T-helper 2 cell (primary cell): ENCODE measurements around the gene ADGRG2.
"Not testable (repeated sequence)": the region's sequence is repeated elsewhere in the genome, so short reads cannot be mapped to it uniquely, and the experiment has no call there.

Experiments used
- DNase-seq, 5 experiments: peaks; one replicate each; pipeline versions ENCODE4 v3.0.0 to v3.0.0-alpha.2; 2012 to 2022

Gene ADGRG2

DNA sequence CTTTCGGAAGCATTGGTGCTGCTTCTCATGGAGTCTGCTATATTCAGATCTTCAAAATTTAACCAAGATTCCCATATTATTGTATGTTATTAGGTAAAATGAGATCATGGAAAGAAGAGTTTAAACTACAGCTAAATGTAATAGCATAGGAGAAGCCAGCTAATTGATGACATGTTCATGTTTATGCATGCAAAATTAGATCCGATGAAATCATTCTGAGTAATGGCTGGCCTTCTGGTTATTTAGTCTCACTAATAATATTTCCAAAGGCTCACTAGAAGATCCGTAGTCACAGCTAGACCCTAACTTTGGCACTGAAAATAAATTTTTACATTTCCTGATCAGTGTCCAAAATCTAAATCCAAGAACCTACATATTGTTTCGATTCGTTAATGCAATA is 118.5 kb downstream of the ADGRG2 start:
- DNase-seq, result no peak

DNA sequence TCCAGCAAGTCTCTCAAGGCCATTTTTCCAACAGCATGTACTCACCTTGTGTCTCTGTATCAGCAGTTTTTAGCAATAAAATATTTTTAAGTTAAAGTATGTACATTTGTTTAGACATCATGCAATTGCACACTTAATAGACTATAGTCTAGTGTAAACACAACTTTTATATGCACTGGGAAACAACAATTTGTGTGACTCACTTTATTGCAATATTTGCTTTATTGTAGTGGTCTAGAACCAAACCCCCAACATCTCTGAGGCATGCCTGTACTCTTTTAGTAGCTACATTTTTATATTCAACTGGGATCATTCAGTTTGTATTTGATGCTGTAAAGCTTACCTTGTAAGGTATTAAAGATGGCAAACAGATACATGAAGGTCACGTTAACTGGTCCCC is 123.6 kb downstream of the ADGRG2 start:
- no peak for DNase-seq

- DNase-seq, result no peak
These were observed 124.4 kb downstream of the ADGRG2 start for GRCh38 chrX:18997916-18998315.

DNA sequence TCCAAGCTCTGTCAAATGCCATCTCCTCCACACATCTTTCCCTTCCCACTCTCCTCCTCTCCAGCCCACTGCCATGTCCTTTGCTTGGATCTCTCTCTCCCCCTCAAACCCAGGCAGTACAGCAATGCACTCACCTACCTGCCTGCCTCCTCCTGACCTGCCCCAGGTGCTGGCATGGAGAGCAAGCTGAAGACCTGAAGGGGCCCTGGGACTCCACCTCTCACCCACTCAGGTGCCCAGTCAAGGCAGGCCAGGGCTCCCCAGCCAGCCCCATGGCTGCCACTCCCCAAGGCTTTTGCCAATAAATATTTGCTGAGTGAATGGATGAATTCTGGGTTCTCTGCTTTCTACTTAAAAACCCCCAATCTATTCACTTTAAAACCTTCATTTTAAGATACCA is 125.7 kb downstream of the ADGRG2 start:
- no peak for DNase-seq

DNA sequence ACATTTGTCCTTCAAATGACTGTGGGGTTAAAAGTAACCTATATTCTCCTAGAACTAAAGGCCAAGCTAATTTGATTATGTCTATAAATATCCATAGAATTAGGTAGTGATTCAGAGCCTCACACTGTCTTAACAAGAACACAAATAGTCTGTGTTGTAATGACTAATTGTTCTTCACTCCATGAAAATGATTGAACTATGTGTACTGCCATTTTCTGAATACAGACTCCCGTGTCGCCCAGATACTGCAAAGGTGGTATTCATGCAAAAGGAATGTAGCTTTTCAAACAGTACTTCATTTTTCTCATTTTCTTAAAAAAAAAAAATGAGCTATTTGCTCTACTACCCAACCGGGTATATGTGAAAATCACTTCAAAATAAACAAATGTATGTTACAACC is 127.0 kb downstream of the ADGRG2 start:
- DNase-seq, result no peak

DNA sequence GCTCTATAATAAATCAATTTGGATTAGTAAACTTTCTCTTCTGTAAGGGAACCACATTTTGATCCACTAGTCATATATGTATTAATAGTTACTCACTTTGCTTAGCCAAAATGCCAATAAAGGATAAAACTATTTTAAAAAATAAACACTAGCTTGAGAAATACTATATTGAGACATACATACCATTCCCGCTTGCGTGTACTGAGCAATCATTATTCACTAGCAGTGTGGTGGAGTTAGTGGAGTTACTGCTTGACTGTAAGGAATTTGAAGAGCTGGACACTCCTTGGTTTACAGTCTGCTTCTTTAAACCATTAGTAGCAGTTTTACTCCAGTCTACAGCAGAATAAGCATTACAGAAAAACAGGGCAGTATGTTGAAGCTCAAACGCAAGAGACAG is 127.6 kb downstream of the ADGRG2 start:
- no peak for DNase-seq

GRCh38 chrX:18992829-18993228 is 129.4 kb downstream of the ADGRG2 start:
- no peak for DNase-seq

GRCh38 chrX:18985186-18985435 is 137.2 kb downstream of the ADGRG2 start:
- DNase-seq, result no peak

DNA sequence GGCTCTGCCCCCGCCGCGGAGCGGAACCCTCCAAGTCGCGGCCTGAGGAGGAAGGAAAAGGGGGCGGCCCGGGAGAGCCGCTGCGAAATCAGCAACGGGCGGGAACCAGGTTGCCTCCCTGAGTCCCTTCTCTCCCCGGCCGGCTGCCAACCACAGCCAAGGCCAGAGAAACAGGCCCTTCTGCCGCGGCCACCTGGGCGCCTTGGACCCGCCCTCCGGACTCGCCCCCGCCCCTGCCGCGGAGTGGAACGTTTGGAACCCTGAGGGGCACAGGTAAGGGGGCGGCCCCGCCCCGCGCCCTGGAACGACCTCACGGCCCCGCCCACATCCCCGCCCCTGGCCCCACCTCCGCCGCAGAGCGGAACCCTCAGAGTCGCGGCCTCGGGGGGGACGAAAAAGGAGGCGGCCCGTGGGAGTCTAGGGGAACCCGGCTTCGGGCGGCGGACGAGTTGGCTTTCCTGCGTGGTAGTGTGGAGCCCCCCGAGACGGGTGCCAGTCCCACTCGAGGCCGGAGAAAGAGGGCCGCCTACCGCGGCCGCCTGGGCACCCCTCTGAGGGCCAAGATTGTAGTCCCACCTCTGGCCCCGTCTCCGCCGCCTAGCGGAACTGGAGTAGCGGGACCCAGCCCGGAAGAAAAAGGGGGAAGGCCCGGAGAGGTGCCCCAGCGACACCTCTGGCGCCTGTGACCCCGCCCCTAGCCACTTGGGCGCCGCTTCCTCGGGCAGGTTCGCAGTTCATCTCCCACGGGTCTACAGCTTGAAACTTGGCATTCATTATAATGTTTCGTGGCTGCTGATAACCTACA is 137.7 kb downstream of the ADGRG2 start:
- peak; percentile 76 to 90 (median 78) for DNase-seq

GRCh38 chrX:18983666-18984380 is 138.4 kb downstream of the ADGRG2 start, which contains the start of gene PHKA2:
PHKA2 (minus strand) TSS chrX:18984114; CDS start chrX:18983932, 182 bp downstream.
- DNase-seq, result peak; percentile 3 to 53 (median 25)

- no peak for DNase-seq
These were observed 141.0 kb downstream of the ADGRG2 start for GRCh38 chrX:18981124-18981807.

- not testable (repeated sequence) for DNase-seq
These were observed 142.0 kb downstream of the ADGRG2 start for GRCh38 chrX:18980262-18980661.

DNA sequence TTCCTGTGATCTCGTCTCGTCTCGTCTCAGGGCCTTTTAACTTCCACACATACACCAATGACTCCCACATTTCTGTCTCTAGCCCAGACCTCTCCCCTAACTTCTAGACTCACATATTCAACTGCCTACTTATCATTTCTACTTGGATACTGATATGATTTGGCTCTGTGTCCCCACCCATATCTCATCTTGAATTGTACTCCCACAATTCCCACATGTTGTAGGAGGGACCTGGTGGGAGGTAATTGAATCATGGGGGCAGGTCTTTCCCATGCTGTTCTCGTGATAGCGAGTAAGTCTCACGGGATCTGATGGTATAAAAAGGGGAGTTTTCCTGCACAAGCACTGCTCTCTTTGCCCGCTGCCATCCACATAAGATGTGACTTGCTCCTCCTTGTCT is 147.3 kb downstream of the ADGRG2 start:
- DNase-seq, result no peak

- DNase-seq, result no peak
These were observed 148.6 kb downstream of the ADGRG2 start for GRCh38 chrX:18973527-18974192.

- DNase-seq, result no peak
These were observed 150.8 kb downstream of the ADGRG2 start for GRCh38 chrX:18971506-18971905.

GRCh38 chrX:18970465-18970864 is 151.8 kb downstream of the ADGRG2 start:
- DNase-seq, result no peak

GRCh38 chrX:18966624-18967023 is 155.6 kb downstream of the ADGRG2 start:
- no peak for DNase-seq

GRCh38 chrX:18964901-18965300 is 157.4 kb downstream of the ADGRG2 start:
- DNase-seq, result no peak

- no peak for DNase-seq
These were observed 158.2 kb downstream of the ADGRG2 start for GRCh38 chrX:18964026-18964425.

DNA sequence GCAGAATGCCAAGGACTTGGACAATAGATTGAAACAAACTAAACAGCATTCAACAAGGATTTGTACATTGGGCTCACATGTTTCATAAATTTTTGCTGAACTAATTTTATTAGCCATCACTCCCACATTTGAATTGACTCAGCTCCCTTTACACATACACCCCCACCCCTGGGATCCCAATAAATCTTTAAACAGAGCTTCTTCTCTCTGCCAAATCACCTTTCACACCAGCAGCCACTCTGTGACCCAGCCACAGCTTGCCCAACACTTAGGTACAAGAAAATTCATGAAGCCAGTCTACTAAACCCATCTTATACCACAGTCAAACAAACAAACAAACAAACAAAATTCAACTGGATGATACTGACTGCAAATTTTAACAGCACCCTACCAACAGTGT is 159.9 kb downstream of the ADGRG2 start:
- DNase-seq, result no peak

DNA sequence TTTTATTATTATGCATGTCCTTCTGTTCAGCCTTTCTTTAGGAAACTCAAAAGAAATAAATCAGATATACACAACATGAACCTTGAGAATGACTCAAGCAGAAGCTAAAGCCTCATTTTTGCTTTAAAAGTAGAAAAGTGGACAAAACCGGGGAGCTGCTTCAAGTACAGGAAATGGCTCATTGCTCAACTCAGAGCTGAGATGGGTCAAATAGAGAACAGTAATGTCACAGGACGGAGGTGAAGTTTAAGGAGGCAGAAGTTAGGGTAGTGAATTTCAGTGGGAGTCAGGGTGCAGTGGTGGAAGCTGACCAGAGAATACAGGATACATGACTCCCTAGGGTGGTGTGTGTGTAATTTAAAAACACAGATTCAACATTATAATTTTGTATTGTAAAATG is 160.6 kb downstream of the ADGRG2 start:
- DNase-seq, result peak in 1 of 5 experiments; percentile 10

- no peak for DNase-seq
These were observed 165.8 kb downstream of the ADGRG2 start for GRCh38 chrX:18956303-18957032.

- DNase-seq, result no peak
These were observed 166.6 kb downstream of the ADGRG2 start for GRCh38 chrX:18955676-18956075.
